Astrocyte of the spinal cord (primary cell): ENCODE results near the gene VAT1L.

Experiments used
- DNase-seq: peaks from one replicate; pipeline ENCODE4 v3.0.0; 2011; ENCODE audit warnings: low read depth, low spot score
- H3K4me3 ChIP-seq: 2 replicates; pipeline ENCODE4 v1.5.1; 2011; ENCODE audit warnings: low read depth, mild to moderate bottlenecking, low read length, moderate library complexity
- CTCF ChIP-seq: IDR thresholded peaks from 2 replicates; pipeline ENCODE4 v1.5.1; 2012; ENCODE audit warnings: low read depth, mild to moderate bottlenecking, low read length, inconsistent platforms
- in situ Hi-C: cut with HindIII; loops from 2 replicates; pipeline ENCODE4 v1.10.0; 2017; ENCODE audit warnings: low sequenced_read_pairs

The VAT1L gene

GRCh38 chr16:77780378-77780837 is 8.0 kb upstream of the VAT1L start:
- in situ Hi-C loops: no loop called here
- no peak overlapping the region for H3K4me3 ChIP-seq
- peak; percentile 92 for DNase-seq
- no peak for TF ChIP-seq CTCF

- H3K4me3 ChIP-seq: no peak overlapping the region
- no peak for DNase-seq
- in situ Hi-C loops: no loop called here
- no peak for TF ChIP-seq CTCF
Observed at GRCh38 chr16:77781091-77781490, 7.3 kb upstream of the VAT1L start.

GRCh38 chr16:77782694-77783093 is 5.7 kb upstream of the VAT1L start:
- in situ Hi-C loops: no loop called here
- no peak overlapping the region for H3K4me3 ChIP-seq
- no peak for DNase-seq
- TF ChIP-seq CTCF: peak; percentile 51

GRCh38 chr16:77784441-77785372 is 3.7 kb upstream of the VAT1L start:
- DNase-seq: no peak
- peak; percentile 33 for TF ChIP-seq CTCF
- no peak overlapping the region for H3K4me3 ChIP-seq
- in situ Hi-C loops: no loop called here

GRCh38 chr16:77785373-77785764 is 3.0 kb upstream of the VAT1L start:
- DNase-seq: no peak
- no peak overlapping the region for H3K4me3 ChIP-seq
- TF ChIP-seq CTCF: no peak
- in situ Hi-C loops: no loop called here

- H3K4me3 ChIP-seq: no peak overlapping the region
- TF ChIP-seq CTCF: no peak
- in situ Hi-C loops: no loop called here
- DNase-seq: no peak
Observed at GRCh38 chr16:77786186-77786847, 2.0 kb upstream of the VAT1L start.
